ENCODE results near the gene TRIM51. TPM values are rescaled to one million over a fixed set of nuclear protein-coding genes. Genes with fewer than 3 reads are reported as not detected.

The TRIM51 gene
- total and polyA plus RNA-seq, 2 of the 13 experiments (the other 11 are each of a cell fraction or from before 2014, with no cell fraction given): not detected

DNA sequence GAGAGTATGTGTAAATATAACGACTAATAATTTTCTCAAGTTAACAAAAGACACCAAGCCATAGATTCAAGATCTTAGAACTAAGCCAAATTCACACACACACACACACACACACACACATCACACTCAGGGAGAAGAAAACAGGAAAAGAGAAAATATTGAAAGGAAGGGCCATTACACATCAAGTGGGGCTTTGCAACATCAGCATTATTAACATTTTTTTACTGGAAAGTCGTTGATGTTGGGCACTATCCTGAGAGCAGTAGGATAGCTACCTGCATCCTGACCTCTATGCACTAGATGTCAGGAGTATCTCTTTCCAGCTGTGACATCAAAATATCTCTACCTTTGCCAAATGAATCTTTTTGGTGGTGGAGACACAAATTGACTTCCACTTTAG lies 35.6 kb upstream of the TRIM51 start:
- ChIA-PET POLR2A (no interaction called here), CTCF (ENCODE audit: low intra/inter-chr PET ratio, low total read pairs) (no interaction called here)
- no peak overlapping the region for H2AFZ ChIP-seq (ENCODE audit: low read length)
- H3K4me3 ChIP-seq (replicated peaks in 1 of 3; ENCODE audit: insufficient read depth in 1 of 3, low read depth in 2 of 3, low read length in 3 of 3): no peak overlapping the region
- H4K20me1 ChIP-seq (ENCODE audit: insufficient read depth, low read length): no peaks in the 10 kb centered on the region
- no peak for DNase-seq (ENCODE audit: low spot score)
- no peak overlapping the region for H3K9ac ChIP-seq (ENCODE audit: insufficient read depth, low read depth, low read length)
- no peaks in the 10 kb centered on the region for H3K27me3 ChIP-seq (ENCODE audit: control insufficient read depth in 1 of 2, insufficient read depth in 2 of 2, low read length in 2 of 2)
- BruUV-seq (replicated peaks): no TSS peak
- H3K4me2 ChIP-seq (ENCODE audit: low read depth, low read length): no peak overlapping the region
- no peak for ATAC-seq
- H3K4me1 ChIP-seq (ENCODE audit: insufficient read depth, low read length): no peaks in the 10 kb centered on the region
- 2% methylated on average over 2 of the region's 2 CpGs for WGBS (ENCODE audit: low lambda C conversion rate)
- in situ Hi-C loops (cut with HindIII; ENCODE audit: extremely low pct_ligation_motif_present, low pct_unique_long_range_greater_than_20kb) (no loop called here), intact Hi-C loops (cut with micrococcal nuclease; ENCODE audit: unreplicated experiment) (no loop called here)
- no peaks in the 10 kb centered on the region for H3K36me3 ChIP-seq (replicated peaks in 1 of 2; ENCODE audit: control insufficient read depth in 1 of 2, insufficient read depth in 2 of 2, low read length in 2 of 2)
- no peaks in the 10 kb centered on the region for H3K79me2 ChIP-seq (ENCODE audit: insufficient read depth, low read length)
- H3K27ac ChIP-seq (ENCODE audit: extremely low read length, insufficient read depth, low read length): no peak overlapping the region
- peaks cover 23% of the 10 kb centered on the region for H3K9me3 ChIP-seq (ENCODE audit: low read length)
- no peak for FAIRE-seq
- TF ChIP-seq MAFF (IDR thresholded peaks at IDR 0.05; ENCODE audit: low read depth, low read length) (peak; percentile 44; the same call in 1 of the 2 replicates), ZBTB7A (CRISPR knock-in tag; IDR thresholded peaks at IDR 0.05) (no peak), RFX5 (IDR thresholded peaks at IDR 0.05; ENCODE audit: low read depth, low read length) (no peak), ZNF569 (CRISPR knock-in tag; IDR thresholded peaks at IDR 0.05; ENCODE audit: borderline replicate concordance) (no peak), ZNF24 (IDR thresholded peaks at IDR 0.05) (no peak), MAFK (conservative IDR thresholded peaks at IDR 0.05 in 1 of 2, IDR thresholded peaks at IDR 0.05 in 1 of 2; ENCODE audit: low read length in 2 of 2) (peak; percentile 32 to 74; a peak in 2 of 4 replicates), TOPORS (CRISPR knock-in tag; IDR thresholded peaks at IDR 0.05) (no peak)
- TF ChIP-seq, protein P1, sequence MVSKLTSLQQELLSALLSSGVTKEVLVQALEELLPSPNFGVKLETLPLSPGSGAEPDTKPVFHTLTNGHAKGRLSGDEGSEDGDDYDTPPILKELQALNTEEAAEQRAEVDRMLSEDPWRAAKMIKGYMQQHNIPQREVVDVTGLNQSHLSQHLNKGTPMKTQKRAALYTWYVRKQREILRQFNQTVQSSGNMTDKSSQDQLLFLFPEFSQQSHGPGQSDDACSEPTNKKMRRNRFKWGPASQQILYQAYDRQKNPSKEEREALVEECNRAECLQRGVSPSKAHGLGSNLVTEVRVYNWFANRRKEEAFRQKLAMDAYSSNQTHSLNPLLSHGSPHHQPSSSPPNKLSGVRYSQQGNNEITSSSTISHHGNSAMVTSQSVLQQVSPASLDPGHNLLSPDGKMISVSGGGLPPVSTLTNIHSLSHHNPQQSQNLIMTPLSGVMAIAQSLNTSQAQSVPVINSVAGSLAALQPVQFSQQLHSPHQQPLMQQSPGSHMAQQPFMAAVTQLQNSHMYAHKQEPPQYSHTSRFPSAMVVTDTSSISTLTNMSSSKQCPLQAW (CRISPR knock-in tag; IDR thresholded peaks at IDR 0.05): no peak
- TF ChIP-seq, protein P2, sequence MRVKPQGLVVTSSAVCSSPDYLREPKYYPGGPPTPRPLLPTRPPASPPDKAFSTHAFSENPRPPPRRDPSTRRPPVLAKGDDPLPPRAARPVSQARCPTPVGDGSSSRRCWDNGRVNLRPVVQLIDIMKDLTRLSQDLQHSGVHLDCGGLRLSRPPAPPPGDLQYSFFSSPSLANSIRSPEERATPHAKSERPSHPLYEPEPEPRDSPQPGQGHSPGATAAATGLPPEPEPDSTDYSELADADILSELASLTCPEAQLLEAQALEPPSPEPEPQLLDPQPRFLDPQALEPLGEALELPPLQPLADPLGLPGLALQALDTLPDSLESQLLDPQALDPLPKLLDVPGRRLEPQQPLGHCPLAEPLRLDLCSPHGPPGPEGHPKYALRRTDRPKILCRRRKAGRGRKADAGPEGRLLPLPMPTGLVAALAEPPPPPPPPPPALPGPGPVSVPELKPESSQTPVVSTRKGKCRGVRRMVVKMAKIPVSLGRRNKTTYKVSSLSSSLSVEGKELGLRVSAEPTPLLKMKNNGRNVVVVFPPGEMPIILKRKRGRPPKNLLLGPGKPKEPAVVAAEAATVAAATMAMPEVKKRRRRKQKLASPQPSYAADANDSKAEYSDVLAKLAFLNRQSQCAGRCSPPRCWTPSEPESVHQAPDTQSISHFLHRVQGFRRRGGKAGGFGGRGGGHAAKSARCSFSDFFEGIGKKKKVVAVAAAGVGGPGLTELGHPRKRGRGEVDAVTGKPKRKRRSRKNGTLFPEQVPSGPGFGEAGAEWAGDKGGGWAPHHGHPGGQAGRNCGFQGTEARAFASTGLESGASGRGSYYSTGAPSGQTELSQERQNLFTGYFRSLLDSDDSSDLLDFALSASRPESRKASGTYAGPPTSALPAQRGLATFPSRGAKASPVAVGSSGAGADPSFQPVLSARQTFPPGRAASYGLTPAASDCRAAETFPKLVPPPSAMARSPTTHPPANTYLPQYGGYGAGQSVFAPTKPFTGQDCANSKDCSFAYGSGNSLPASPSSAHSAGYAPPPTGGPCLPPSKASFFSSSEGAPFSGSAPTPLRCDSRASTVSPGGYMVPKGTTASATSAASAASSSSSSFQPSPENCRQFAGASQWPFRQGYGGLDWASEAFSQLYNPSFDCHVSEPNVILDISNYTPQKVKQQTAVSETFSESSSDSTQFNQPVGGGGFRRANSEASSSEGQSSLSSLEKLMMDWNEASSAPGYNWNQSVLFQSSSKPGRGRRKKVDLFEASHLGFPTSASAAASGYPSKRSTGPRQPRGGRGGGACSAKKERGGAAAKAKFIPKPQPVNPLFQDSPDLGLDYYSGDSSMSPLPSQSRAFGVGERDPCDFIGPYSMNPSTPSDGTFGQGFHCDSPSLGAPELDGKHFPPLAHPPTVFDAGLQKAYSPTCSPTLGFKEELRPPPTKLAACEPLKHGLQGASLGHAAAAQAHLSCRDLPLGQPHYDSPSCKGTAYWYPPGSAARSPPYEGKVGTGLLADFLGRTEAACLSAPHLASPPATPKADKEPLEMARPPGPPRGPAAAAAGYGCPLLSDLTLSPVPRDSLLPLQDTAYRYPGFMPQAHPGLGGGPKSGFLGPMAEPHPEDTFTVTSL (CRISPR knock-in tag; IDR thresholded peaks at IDR 0.05; ENCODE audit: borderline replicate concordance): no peak
